HG03108 (cell line): Measurements from ENCODE around the gene OCRL.
"Not testable (repeated sequence)": the region's sequence is repeated elsewhere in the genome, so short reads cannot be mapped to it uniquely, and the experiment has no call there.

Experiments used
- ATAC-seq: cut with Tn5 transposase; IDR thresholded peaks from one replicate; pipeline ENCODE4 v1.9.1; 2021; ENCODE audit warnings: moderate library complexity; ENCODE audit not compliant: unreplicated experiment

Gene OCRL

GRCh38 chrX:129534816-129535578 is 5.1 kb upstream of the OCRL start:
- ATAC-seq: no peak

GRCh38 chrX:129540722-129541184 is 694 bp downstream of the OCRL start:
- no peak for ATAC-seq

- ATAC-seq: no peak
These were observed 4.7 kb downstream of the OCRL start for GRCh38 chrX:129544780-129545179.

GRCh38 chrX:129545408-129545807 is 5.3 kb downstream of the OCRL start:
- no peak for ATAC-seq

- ATAC-seq: no peak
These were observed 9.1 kb downstream of the OCRL start for GRCh38 chrX:129549124-129549523.

- peak; percentile 95 for ATAC-seq
These were observed 13.7 kb downstream of the OCRL start for GRCh38 chrX:129553619-129554288.

- ATAC-seq: not testable (repeated sequence)
These were observed 14.8 kb downstream of the OCRL start for GRCh38 chrX:129554816-129555215.

- ATAC-seq: no peak
These were observed 16.8 kb downstream of the OCRL start for GRCh38 chrX:129556806-129557315.

GRCh38 chrX:129557844-129558480 is 17.9 kb downstream of the OCRL start:
- ATAC-seq: no peak

- no peak for ATAC-seq
These were observed 19.7 kb downstream of the OCRL start for GRCh38 chrX:129559783-129560182.

- no peak for ATAC-seq
These were observed 21.4 kb downstream of the OCRL start for GRCh38 chrX:129561453-129561852.

- ATAC-seq: not testable (repeated sequence)
These were observed 24.3 kb downstream of the OCRL start for GRCh38 chrX:129564345-129564744.

GRCh38 chrX:129565046-129565650 is 25.1 kb downstream of the OCRL start:
- ATAC-seq: no peak

GRCh38 chrX:129566073-129566472 is 26.0 kb downstream of the OCRL start:
- no peak for ATAC-seq

- no peak for ATAC-seq
These were observed 28.3 kb downstream of the OCRL start for GRCh38 chrX:129568349-129568748.

GRCh38 chrX:129572422-129572821 is 32.4 kb downstream of the OCRL start:
- no peak for ATAC-seq

GRCh38 chrX:129573652-129574051 is 33.6 kb downstream of the OCRL start:
- ATAC-seq: not testable (repeated sequence)

GRCh38 chrX:129574214-129574613 is 34.2 kb downstream of the OCRL start:
- no peak for ATAC-seq

GRCh38 chrX:129576539-129576938 is 36.5 kb downstream of the OCRL start:
- no peak for ATAC-seq

- no peak for ATAC-seq
These were observed 37.4 kb downstream of the OCRL start for GRCh38 chrX:129577473-129577872.

GRCh38 chrX:129577877-129578276 is 37.8 kb downstream of the OCRL start:
- no peak for ATAC-seq
